HG03097 (cell line): ENCODE data around the gene TCF23.
"Not testable (repeated sequence)": the region's sequence is repeated elsewhere in the genome, so short reads cannot be mapped to it uniquely, and the experiment has no call there.

ENCODE experiments used
- ATAC-seq: cut with Tn5 transposase; IDR thresholded peaks from one replicate; pipeline ENCODE4 v1.9.1; 2021; ENCODE audit not compliant: unreplicated experiment, low FRiP score

The TCF23 gene

GRCh38 chr2:27184115-27184514, 35.3 kb downstream of the TCF23 start:
- no peak for ATAC-seq

GRCh38 chr2:27185331-27186026, 36.7 kb downstream of the TCF23 start:
- no peak for ATAC-seq

- ATAC-seq, result no peak
Measured at GRCh38 chr2:27186613-27187345, 38.0 kb downstream of the TCF23 start.

- ATAC-seq, result no peak
Measured at GRCh38 chr2:27189989-27190388, 41.2 kb downstream of the TCF23 start.

DNA sequence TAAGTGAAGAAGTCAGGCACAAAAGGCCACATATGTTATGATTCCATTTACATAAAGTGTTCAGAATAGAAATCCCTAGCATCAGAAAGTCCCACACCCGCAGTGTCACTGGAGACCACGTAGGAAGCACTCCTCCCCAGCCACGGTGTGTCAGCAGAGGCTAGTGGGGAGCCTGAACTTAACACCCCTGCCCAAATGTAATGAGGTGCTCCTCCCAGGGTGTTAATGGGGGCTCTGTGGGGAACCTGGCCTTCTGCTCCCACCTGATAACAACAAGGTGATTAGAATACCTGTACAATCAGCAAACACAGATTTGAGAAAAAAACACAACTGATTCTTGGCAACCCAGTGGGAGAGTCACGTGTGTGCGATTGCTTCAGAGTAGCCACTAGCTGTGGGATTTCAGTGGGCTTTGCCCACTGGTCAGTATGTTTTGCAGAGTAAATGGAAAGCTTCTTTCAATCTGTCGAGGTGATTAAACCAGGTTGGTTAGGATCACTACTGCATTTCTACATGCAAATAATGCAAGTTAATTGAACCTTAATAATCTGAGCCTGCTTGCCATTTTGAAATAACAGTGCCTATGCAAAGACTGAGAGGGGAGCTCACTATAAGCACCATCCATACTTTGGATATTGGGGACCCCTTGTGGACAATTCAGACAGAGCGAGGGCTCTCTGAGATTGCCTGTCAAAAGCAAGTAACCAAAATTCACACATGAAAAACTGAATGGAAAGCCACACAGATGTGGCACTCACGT, 42.4 kb downstream of the TCF23 start:
- ATAC-seq, result no peak

GRCh38 chr2:27194538-27195354, 45.9 kb downstream of the TCF23 start:
- ATAC-seq, result no peak

- ATAC-seq, result not testable (repeated sequence)
Measured at GRCh38 chr2:27195799-27196198, 47.0 kb downstream of the TCF23 start.

GRCh38 chr2:27198068-27198467, 49.3 kb downstream of the TCF23 start:
- not testable (repeated sequence) for ATAC-seq

DNA sequence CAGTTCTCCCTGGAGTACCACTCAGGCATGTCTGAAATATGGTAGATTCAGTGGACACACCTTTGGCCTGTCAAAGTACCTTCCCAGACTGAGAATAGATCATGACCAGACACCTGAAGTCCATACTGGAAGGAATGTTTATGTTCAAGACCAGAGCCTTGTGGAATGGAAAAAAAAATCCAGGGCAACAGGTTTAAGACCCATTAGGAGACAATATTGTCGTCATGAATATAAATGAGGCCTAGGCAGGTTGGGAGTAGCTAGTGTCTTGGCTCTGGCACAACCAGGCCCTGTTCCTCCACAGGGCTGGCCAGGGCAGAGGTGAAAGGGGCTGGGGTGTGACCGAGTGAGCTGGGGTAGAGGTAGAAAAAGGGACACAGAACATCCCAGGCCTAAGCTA, 49.8 kb downstream of the TCF23 start:
- no peak for ATAC-seq

GRCh38 chr2:27199241-27199640, 50.4 kb downstream of the TCF23 start:
- ATAC-seq, result no peak

GRCh38 chr2:27201675-27202074, 52.9 kb downstream of the TCF23 start:
- ATAC-seq, result no peak

DNA sequence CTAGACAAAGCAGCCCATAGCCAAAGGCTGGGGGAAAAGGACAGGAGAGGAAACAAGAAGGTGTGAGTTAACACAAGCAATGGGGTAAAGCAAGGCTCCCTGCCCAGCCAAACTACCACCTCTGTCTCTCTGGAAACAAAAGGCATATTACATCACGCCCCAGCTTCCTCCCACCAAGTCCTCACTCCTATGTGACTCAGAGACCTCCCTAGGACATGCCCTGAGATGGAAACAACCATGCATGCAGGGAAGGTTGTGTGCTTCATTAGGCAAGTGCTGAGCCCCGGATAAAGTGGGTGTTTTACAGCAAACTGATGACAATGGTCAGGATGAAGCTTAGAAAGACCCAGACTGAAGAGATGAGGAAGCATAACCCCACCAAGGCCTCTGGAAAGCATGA, 54.0 kb downstream of the TCF23 start:
- no peak for ATAC-seq

DNA sequence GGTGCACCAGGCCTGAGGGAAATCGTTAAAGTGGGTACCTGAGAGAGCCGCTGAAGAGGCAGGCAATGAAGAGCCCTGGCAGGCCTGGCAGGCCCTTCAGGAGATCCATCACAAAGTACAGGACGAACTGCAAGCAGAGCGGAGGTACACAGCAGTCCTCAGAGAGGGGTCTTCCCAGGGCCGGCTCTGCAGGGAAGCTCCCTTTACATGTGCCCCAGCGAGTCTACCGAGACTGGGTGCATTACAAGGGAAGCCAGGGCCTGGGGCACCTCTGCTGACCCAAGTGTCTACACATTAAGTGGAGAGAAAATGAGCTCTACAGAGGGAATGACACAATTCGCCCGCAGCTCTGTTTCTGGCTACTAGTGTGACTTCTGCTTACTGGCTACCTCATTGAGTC, 54.9 kb downstream of the TCF23 start:
- ATAC-seq, result no peak

- ATAC-seq, result no peak
Measured at GRCh38 chr2:27204566-27204965, 55.8 kb downstream of the TCF23 start.

- no peak for ATAC-seq
Measured at GRCh38 chr2:27205206-27205605, 56.4 kb downstream of the TCF23 start.

GRCh38 chr2:27206346-27206745, 57.5 kb downstream of the TCF23 start:
- no peak for ATAC-seq
